Fibroblast of skin of scalp (primary cell): ENCODE measurements around the gene MYH9.
"Not testable (repeated sequence)": the region's sequence is repeated elsewhere in the genome, so short reads cannot be mapped to it uniquely, and the experiment has no call there.

Experiments used
- DNase-seq: peaks from one replicate; pipeline ENCODE4 v3.0.0-alpha.2; 2013

Gene MYH9

DNA sequence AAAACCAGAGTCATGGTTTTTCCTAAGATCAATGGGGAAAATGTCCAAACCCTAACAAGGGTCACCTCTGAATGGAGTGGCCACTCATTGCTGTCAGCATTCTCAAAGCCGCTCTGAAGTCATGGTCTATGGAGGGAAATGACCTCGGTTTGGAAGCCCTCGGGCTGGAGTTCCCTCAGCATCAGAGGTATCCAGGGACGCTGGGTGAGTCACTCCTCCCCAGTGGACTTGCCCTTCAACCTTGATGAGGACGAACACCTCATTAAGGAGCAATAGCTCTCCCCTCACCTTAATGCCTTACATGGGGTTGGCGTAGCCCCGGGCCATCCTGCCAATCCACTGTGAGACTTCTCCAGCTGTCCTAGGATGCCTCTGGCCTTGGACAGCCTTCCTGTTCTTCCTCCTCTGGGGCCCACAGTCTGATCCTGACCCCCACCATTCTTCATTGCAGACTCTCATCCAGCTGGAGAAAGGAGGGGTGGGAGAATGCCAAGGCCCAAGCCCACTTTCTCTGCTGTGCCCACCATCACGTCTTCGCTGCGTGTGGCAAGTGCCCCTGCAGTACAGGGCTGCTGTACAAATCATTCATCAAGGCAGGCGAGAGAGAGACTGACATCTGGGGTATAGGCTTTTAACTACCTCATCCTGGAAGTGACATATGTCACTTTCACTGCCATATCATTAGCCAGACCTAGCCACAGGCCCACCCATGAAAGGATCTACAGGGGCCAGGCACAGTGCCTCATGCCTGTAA lies 25.4 kb upstream of the MYH9 start:
- no peak for DNase-seq

DNA sequence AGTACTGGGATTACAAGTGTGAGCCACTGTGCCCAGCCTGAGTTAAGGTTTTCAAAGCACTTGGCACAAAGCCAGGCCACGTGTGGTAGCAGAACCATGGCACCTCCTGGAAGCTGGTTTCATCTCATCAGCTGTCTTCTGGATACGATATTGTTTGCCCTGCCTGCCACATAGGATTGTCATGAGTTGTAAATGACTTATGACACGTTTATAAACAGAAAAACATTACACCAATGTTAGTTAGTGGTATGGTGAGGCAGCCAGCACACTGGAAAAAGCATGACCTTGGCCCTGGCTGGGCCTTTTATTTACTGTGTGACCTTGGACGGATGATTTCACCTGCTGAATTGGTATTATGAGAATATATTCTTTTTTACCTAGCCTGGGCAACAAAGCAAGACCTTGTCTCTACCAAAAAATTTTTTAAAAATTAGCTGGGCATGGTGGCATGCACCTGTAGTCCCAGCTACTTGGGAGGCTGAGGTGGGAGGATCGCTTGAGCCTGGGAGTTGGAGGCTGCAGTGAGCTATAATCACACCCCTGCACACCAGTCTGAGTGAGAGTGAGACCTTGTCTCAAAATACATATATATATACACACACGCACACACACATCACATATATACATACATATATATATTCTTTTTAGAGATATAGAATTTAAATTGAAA lies 24.0 kb upstream of the MYH9 start:
- no peak for DNase-seq

DNA sequence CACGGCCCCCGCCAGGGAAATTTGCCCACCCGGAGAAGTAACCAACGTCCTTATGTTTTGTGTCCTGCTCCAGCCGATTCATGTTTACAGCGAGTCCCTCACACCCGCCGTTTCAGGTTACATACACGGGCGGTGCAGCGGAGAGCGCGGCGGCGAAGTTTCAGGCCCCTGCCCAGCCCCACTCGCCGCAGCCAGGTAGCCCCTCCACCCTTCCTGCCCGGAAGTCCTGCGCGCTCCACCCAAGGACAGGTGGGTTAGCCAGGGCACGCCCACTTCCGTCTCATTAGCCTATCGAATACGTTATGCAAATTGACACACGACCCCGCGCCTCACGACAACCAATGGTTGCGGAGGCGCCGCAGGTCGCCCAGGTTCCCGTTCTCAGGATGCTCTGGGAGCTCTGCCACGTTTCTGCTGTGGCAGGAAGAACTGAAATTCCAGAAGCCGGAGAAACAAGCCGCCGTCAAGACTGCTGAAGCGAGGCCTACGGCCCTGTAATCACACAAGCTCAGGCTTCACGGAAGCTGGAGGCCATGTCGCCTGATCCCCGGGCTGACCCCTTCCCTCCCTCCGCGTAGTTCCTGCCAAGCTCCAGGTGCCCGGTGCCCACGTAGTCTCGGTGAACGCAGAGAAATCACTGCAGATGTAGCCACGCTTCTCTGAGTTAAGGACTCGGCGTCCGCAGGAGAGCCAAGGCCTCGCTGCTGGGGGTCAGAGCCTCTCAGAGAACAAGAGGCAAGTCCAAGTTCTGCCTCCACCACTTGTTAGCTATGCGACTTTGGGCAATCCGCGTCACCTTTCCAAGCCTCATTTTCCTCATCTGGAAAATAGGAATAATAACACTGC lies 22.4 kb upstream of the MYH9 start:
- peak; percentile 55 for DNase-seq

DNA sequence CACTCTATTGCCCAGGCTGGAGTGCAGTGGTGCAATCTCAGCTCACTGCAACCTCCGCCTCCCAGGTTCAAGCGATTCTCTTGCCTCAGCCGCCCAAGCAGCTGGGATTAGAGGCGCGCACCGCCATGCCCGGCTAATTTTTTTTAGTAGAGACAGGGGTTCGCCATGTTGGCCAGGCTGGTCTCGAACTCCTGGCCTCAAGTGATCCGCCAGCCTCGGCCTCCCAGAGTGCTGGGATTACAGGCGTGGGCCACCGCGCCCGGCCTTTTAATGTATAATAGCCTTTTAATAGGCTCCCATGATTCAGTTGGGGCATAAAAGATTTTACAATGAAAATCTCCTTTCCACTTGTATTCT lies 21.8 kb upstream of the MYH9 start:
- DNase-seq, result not testable (repeated sequence)

DNA sequence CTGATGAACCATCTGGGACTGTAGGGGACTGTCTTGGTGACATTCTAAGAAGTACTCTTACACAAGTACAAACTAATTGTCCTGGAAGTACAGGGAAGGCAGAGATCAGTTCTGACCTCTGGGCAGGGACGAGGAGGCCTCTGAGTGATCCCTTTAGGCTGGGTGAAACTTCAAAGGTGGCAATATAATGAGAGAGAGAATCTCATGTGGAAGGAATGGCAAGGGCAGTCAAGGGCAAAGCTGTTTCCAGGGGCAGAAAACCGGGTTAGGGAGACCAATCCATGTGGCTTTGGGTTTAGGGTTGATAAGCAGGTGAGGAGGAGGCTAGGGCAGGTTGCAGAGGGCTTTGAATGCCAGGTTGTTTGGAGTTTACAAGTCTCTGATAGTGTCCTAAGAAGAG lies 21.3 kb upstream of the MYH9 start:
- no peak for DNase-seq

DNA sequence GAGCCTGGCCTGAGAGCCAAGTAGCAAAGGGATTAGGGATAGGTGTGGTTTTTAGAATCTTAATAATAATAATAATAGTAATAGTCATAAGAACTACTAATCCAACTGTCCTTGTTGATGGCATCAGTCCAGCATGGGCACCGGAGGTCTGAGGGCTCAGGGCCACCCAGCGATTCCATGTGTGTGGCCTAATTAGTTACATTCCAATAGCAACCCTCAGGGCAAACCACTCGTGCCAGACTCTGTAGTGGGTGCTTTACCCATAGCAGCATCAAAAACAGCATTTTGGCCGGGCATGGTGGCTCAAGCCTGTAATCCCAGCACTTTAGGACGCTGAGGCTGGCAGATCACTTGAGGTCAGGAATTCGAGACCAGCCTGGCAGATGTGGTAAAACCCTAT lies 19.0 kb upstream of the MYH9 start:
- no peak for DNase-seq

DNA sequence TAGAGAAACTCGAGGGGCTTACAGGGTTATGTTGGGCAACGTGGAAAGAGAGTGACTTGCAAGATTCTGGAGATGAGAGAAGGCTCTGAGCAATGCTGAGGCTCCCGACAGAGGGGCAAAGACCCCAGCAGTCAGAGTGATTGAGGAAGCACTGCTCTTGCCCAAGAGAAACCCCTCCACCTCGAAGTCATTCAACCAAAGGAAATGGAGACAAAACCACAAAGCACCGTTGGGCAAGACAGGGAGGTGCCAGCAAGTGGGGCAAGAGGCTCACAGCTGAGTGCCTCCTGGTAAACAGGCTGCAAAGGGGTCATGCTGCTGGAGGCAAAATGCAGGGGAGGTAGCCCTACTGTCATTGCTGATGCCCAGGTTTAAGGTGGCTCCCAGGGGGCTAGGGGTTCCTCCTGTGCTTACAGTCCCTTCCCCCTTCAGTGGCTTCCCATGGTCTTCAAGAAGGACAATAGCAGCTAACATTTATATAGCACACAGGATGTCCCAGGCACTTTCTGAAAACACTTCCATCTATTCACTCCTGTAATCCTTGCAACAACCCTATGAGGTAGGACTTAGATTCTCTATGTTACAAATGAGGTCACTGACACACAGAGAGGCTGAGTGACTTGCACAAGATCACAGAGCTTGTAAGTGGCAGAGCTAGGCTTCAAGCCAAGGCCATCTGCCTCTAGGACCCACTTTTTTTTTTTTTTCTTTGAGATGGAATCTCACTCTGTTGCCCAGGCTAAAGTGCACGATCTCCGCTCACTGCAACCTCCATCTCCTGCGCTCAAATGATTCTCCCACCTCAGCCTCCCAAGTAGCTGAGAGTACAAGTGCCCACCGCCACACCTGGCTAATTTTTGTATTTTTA lies 18.1 kb upstream of the MYH9 start:
- no peak for DNase-seq

DNA sequence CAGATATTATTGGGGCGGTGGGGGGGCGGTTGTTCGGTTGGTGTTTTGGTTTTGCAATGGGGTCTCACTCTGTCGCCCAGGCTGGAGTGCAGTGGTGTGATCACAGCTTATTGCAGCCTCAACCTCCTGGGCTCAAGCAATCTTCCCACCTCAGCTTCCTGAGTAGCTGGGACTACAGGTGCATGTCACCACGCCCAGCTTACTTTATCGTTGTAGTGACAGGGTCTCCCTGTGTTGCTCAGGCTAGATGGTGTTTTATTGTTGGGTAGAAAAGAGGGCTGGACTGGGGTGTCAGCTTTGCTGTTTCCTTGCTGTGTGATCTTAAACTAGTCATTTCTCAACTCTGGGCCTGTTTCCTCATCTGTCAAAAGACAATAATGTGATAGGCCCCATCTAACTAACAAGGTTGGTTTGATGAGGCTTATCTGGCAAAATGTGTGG lies 17.5 kb upstream of the MYH9 start:
- no peak for DNase-seq

DNA sequence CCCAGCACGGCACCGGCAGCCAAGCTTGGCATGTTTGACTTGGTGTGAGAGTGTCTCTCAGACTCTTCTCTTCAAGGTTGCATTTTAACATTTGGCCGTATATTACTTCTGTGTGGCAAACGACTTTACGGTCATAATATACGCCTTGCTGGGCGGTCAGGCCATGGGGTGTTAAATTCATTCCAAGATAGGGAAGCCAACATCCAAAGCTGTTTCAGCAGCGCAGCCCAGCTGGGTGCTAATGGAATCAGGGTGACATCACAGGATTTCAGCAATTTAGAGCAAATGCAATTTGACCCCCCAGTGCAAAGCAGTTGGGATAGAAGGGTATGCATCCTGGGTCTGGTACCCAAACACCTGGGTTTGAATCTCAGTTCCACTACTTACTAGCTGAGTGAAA lies 16.7 kb upstream of the MYH9 start:
- no peak for DNase-seq

DNA sequence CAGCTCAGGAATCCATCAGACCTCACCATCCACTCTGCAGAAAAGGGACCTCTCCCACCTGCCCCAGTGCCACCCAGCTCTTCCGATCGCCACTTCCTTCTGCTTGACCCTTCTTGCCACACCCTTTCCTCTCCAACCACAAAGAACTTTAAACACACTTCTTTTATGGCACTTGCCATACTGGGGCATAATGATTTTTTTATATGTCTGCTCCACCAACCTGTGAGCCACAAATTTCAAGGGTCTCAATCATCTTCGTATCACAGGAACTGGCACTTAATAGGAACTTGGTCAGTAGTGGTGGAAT lies 11.7 kb upstream of the MYH9 start:
- no peak for DNase-seq

DNA sequence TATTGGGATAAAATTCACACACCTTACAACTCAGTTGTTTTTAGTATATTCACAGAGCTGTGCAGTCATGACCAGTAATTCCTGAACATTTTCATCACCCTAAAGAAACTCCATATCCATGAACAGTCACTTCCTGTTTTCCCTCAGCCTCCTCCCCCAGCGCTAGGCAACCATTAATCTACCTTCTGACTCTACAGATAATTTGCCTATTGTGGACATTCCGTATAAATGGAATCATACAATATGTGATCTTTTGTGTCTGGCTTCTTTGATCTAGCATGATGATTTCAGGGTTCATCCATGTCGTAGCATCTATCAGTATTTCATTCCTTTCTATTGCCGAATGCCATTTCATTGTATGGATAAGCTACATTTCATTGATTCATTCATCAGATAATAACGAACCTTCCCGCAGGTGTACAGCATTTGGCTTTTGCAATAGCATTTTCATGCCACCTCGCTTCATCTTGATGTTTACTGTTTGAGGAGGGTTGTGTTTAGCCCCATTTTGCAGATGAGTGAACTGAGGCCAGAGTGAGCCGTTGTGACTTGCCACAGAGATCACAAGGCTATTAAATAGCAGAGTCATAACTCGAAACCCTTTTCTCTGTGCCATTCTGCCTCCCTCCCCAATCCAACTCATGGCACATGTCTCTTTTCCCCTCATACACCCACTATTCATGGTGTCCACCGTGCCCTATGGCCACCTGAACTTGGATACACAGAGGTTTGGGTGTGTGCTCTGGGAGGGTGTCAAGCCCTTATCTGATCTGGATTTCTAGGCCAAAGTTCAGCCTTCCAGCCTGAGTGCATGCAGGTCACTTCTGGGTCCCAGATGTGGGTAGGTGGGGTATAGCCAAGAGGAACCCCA lies 11.1 kb upstream of the MYH9 start:
- peak; percentile 81 for DNase-seq

DNA sequence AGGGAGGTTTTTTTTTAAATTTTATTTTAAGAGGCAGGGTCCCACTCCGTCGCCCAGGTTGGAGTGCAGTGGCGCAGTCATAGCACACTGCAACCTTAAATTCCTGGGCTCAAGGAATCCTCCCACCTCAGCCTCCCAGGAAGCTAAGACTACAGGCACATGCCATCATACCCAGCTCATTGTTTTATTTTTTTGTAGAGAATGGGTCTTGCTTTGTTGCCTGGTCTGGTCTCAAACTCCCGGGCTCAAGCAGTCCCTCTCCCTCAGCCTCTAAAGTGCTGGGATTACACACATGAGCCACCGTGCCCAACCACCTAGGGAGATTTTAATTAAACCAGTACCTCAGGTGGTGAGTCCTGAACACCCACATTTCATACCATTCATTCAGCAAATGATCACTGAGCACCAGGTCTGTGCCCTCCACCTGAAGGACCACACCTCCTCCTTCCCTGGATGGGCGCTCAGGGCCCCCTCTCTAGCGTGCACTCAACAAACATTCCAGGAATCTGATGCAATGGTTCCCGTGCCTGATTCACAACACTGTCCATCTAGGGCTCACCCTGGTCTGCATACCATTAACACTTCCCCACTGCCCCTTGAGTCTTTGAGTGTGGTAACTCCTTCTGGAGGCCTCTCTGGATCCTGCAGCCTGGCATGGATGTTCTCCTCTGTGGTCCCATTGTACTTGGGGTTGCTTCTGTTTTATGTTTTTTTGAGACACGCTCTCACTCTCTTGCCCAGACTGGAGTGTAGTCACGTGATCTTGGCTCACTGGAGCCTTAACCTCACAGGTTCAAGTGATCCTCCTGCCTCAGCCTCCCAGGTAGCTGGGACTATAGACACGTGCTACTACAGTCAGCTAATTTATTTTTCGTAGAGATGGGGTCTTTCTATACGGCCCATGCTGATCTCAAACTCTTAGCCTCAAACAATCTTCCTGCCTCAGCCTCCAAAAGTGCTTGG lies 9.6 kb upstream of the MYH9 start:
- peak; percentile 85 for DNase-seq

DNA sequence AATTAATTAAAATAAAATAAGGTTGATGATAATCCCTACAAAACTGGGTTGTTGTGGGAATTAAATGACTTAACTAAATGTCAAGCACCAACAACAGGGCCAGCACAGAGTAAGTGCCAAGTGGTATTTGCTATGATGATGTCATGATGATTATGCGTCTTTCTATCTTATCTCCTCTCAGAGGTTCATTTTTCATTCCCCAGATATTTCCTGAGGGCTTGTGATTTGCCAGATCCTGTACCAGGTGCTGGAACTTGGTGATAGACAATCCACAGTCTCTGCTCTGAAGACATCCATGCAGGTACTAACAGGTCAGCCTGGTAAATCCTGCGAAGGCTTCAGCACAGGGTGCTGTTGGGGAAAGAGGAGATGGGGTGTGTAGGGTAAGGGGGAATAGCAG lies 8.1 kb upstream of the MYH9 start:
- DNase-seq, result no peak

DNA sequence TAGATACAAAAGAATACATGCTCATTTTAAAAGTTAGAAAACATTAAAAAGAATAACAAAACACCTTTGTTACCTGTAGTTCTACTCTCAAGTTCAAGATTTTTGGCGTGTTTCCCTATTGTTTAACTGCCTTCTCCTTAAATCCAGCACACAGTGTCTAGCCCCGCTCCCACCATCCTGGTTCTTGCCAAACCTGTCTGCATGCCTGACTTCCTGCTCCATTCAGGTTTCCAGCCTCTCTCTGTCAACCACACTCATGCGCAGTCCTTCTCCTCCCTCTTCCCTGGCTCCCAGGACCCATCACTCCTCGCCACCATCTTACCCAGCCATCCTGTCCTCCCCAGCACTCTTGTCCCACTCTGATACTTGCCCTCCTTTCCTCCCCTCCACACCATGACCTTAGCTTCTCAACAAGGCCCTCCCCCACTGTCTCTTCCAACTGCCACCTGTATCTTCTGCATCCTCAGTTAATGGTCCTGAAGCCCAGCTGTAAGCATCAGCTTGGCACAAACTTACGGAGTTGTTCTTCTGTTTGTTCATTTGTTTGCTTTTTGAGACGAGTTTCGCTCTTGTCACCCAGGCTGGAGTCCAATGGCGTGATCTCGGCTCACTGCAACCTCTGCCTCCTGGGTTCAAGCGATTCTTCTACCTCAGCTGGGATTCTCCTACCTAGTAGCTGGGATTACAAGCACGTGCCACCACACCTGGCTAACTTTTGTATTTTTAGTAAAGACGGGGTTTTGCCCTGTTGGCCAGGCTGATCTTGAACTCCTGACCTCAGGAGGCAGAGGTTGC lies 7.5 kb upstream of the MYH9 start:
- no peak for DNase-seq

DNA sequence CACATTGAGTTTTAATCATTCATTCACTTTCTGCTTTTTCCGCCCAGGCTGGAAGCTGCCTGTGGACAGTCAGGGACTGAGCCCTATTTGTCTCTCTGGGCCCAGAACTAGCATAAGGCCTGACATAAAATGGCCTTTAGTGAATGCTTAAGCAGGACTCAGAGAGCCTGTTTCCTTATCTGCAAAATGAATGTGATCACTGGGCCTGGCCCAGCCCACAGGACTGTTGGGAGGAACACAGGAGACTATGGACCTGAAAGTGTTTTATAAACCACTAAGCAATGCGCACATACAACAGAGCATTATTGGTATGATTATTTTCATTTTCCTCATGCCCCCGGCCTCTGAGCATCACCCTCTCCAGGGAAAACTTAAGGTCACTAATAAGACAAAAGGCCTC lies 3.9 kb upstream of the MYH9 start:
- DNase-seq, result no peak

DNA sequence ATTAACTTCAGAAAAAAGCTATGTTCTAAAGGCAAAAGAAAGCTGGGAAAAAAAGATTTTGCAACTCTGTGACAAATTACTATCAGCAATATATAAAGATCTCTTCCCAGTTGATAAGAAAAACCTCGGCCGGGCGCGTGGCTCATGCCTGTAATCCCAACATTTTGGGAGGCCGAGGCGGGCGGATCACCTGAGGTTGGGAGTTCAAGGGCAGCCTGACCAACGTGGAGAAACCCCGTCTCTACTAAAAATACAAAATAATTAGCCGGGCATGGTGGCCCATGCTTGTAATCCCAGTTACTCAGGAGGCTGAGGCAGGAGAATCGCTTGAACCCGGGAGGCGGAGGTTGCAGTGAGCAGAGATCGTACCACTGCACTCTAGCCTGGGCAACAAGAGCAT lies 1.4 kb upstream of the MYH9 start:
- DNase-seq, result not testable (repeated sequence)

DNA sequence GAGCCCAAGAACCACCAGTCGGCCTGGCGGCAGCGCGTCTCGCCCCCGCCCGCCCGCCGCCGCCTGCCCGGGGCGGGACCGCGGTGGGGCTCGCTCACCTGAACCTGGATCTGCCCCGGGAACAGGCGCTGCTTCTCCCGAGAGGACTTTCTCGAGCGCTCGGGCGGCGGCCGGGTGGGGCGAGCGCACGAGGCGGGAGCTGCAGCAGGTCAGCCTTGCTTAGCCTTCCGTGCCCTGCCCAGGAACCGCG lies 133 bp downstream of the MYH9 start:
- DNase-seq, result no peak

DNA sequence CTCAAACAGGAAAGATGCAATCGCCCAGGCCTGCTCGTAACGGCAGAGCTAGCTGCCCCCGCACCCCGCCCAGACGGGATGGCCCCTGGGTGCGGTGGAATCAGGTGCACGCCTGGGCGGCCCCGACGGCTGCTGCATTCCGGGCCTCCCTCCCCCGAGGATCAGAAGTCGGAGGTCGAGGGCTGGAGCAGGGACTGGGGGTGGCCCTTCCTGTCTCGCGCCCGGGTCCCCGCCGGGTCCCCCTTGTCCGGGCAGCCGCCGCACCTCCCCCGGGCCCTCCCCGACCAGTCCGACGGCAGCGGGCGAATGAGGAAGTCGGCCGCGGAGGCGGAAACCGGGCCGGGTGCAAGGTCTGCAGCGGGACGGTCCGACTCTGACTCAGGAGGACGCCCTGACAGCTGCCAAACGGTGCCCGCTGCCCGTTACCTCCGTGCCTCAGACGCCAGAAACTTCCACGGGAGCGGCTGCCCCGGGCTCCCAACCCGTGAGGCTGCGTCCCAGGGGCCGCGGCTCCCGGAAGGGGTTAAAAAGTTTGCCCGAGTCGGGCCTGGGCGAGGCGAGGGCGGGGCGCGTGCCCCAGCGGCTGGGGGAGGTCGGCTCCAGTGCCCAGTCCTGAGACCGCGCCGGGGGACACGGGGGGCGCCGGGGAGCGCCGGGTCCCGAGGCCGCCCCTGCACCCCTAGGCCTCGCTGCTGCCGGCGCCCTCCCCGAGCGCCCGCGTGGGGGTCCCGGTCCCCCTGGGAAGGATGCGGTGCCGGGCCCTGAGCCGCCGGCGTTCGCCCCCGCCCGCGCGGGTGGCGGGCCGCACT lies 663 bp downstream of the MYH9 start:
- no peak for DNase-seq

DNA sequence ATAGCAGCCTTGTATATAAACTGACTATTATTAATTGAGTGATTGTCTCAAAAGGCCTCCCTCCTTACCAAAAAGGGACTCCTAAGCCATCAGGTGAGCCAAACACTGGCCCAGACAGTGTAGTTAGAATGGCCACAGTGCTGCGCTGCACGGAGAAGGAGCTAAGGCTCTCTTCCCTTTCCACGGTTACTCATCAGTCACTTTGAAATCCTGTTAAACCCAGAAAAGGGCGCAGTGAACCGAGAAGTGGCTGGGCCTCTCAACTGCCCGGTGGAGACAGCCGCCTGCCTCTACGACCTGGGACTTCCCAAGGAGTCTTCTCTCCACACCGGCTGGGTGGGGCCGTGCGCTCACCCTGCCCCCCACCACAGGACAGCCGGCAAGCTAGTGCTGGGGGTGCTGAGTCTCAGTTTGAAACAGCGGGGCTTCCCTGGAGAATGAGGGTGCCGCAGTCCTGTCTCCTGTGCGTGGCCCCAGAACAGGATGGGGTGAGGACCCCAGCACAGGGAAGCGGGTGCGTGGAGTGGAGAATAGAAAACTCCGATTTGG lies 1.3 kb downstream of the MYH9 start:
- DNase-seq, result no peak
